Heart left ventricle (tissue), 13 donors: Measurements from ENCODE around the gene ZNF618.

Experiments
- POLR2A ChIP-seq, 2 donors: fragments of 450-650 bp; IDR thresholded peaks; one replicate each; pipeline ENCODE4 v1.6.1; 2017; ENCODE audit warnings: antibody characterized with exemption in 2 of 2, mild to moderate bottlenecking in 2 of 2, moderate library complexity in 2 of 2
- TF ChIP-seq, protein P1 (sequence below), 12 donors: fragments of 200-600 bp; sonication (generic) in 4 of 12; IDR thresholded peaks; one replicate each; pipeline versions ENCODE4 v1.5.0 to v1.8.0; 2018 to 2022; ENCODE audit warnings: antibody characterized with exemption in 12 of 12, mild to moderate bottlenecking in 5 of 12
- donor health status: ischemic (EF 13 %, LVEDD 7.1; RV severe dilation, severe dysfunction).
- donor health status: DM: no; HTN: yes; CAD: no.
- donor health status: DM: no; HTN: no; CAD: no.
- donor health status: ischemic (EF 25% LVEDD 6.9; RV normal size, moderate dysfunction).
- donor health status: ischemic (EF 25% LVEDD 5.7; RV mildly dilated, moderate dysfunction).
- donor health status: ischemic (EF 35%, LVEDD 5.7; RV mildly dilated, moderate dysfunction).
- donor health status: nonischemic (EF 11% LVEDD 7.7; RV severe dilation, severe dysfunction).
- donor health status: DM: yes; HTN: yes; CAD: no.
- donor health status: PGD.
- donor health status: ischemic (EF 29% LVEDD 5.4; RV normal size, mild dysfunction).
- donor health status: nonischemic (EF 23%, LVEDD 6.1; RV moderate dilation, normal function).

DNA sequence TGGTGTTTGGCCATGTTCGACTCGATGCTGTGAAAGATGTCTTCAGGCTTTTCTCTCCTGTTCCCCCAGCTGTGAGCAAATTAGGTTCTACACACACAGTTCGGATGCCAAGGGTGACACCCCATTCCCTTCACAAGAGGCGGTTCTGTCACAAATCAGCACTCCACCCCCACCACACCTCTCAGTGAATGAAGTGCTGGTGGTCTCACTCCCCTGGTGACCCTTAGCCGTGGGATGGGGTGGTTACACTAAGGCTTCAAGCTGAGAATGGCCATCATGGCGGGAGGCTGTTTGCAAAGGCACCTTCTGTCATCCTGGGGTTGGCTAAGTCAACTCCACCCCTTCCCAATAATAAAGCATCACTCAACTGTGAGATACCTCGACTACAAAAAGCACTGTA is 175.6 kb downstream of the ZNF618 start:
- TF ChIP-seq, protein P1, sequence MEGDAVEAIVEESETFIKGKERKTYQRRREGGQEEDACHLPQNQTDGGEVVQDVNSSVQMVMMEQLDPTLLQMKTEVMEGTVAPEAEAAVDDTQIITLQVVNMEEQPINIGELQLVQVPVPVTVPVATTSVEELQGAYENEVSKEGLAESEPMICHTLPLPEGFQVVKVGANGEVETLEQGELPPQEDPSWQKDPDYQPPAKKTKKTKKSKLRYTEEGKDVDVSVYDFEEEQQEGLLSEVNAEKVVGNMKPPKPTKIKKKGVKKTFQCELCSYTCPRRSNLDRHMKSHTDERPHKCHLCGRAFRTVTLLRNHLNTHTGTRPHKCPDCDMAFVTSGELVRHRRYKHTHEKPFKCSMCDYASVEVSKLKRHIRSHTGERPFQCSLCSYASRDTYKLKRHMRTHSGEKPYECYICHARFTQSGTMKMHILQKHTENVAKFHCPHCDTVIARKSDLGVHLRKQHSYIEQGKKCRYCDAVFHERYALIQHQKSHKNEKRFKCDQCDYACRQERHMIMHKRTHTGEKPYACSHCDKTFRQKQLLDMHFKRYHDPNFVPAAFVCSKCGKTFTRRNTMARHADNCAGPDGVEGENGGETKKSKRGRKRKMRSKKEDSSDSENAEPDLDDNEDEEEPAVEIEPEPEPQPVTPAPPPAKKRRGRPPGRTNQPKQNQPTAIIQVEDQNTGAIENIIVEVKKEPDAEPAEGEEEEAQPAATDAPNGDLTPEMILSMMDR (IDR thresholded peaks at IDR 0.05) = no peak
- TF ChIP-seq POLR2A (IDR thresholded peaks at IDR 0.05) = no peak
